Measurements from ENCODE around the gene OAS3.

GRCh38 chr12:112942572-112942971, 4.3 kb downstream of the OAS3 start:
- no peak for TF ChIP-seq EZH2 (IDR thresholded peaks at IDR 0.05; ENCODE audit: insufficient read depth, poor library complexity, severe bottlenecking)
- TF ChIP-seq EZH2phosphoT487 (IDR thresholded peaks at IDR 0.05; ENCODE audit: insufficient read depth, low read depth) = no peak

Data from GM23248 (cell line).